Measurements from ENCODE around the gene LBH. TPM values are rescaled to one million over a fixed set of nuclear protein-coding genes. Genes with fewer than 3 reads are reported as not detected.
A peak's percentile ranks its signal among the peaks of the same experiment; 100 is the strongest.

LBH gene
- total RNA-seq, 2 donors from 2014 or later, result 8.7 to 16.1 TPM

GRCh38 chr2:30213907-30214463, 17.3 kb upstream of the LBH start:
- DNase-seq, result no peak
- H3K27ac ChIP-seq, result no peak overlapping the region
- no peak for TF ChIP-seq CTCF (IDR thresholded peaks at IDR 0.05)
- H3K9me3 ChIP-seq, result no peaks in the 10 kb centered on the region
- no peaks in the 10 kb centered on the region for H3K36me3 ChIP-seq
- H3K27me3 ChIP-seq, result no peaks in the 10 kb centered on the region
- H3K4me1 ChIP-seq, result no peaks in the 10 kb centered on the region
- H3K4me3 ChIP-seq, result no peak overlapping the region
- no peak overlapping the region for H3K9ac ChIP-seq (ENCODE audit: low read depth in 2 of 2, low read length in 2 of 2)
- intact Hi-C loops (cut with DNase I), result no loop called here

GRCh38 chr2:30216157-30216556, 15.2 kb upstream of the LBH start:
- Histone ChIP-seq H3K4me3 (no peak overlapping the region), H3K36me3 (no peaks in the 10 kb centered on the region), H3K9ac (ENCODE audit: low read depth in 2 of 2, low read length in 2 of 2) (no peak overlapping the region), H3K9me3 (no peaks in the 10 kb centered on the region), H3K4me1 (no peaks in the 10 kb centered on the region), H3K27me3 (no peaks in the 10 kb centered on the region), H3K27ac (no peak overlapping the region)
- no peak for DNase-seq
- intact Hi-C loops (cut with DNase I), result no loop called here
- no peak for TF ChIP-seq CTCF (IDR thresholded peaks at IDR 0.05)

GRCh38 chr2:30217644-30218337, 13.5 kb upstream of the LBH start:
- peak; percentile 87 for DNase-seq
- H3K9ac ChIP-seq (ENCODE audit: low read depth in 2 of 2, low read length in 2 of 2), result peak overlapping the region in 1 of 2 donors; percentile 19
- H3K36me3 ChIP-seq, result no peaks in the 10 kb centered on the region
- H3K4me3 ChIP-seq, result no peak overlapping the region
- no peaks in the 10 kb centered on the region for H3K9me3 ChIP-seq
- H3K4me1 ChIP-seq, result no peaks in the 10 kb centered on the region
- intact Hi-C loops (cut with DNase I), result no loop called here
- H3K27ac ChIP-seq, result peak overlapping the region; percentile 56
- H3K27me3 ChIP-seq, result no peaks in the 10 kb centered on the region
- TF ChIP-seq CTCF (IDR thresholded peaks at IDR 0.05), result no peak

GRCh38 chr2:30218338-30218713, 13.0 kb upstream of the LBH start:
- no peak overlapping the region for H3K27ac ChIP-seq

GRCh38 chr2:30218814-30219213, 12.5 kb upstream of the LBH start:
- H3K27me3 ChIP-seq, result no peaks in the 10 kb centered on the region
- no peaks in the 10 kb centered on the region for H3K36me3 ChIP-seq
- no peak overlapping the region for H3K27ac ChIP-seq
- intact Hi-C loops (cut with DNase I), result no loop called here
- TF ChIP-seq CTCF (IDR thresholded peaks at IDR 0.05), result no peak
- DNase-seq, result no peak
- H3K9me3 ChIP-seq, result no peaks in the 10 kb centered on the region
- no peak overlapping the region for H3K4me3 ChIP-seq
- H3K9ac ChIP-seq (ENCODE audit: low read depth in 2 of 2, low read length in 2 of 2), result no peak overlapping the region
- no peaks in the 10 kb centered on the region for H3K4me1 ChIP-seq

More at GRCh38 chr2:30218338-30218713, 13.0 kb upstream of the LBH start:
- Histone ChIP-seq H3K4me1 (no peaks in the 10 kb centered on the region), H3K36me3 (no peaks in the 10 kb centered on the region), H3K4me3 (no peak overlapping the region), H3K9ac (ENCODE audit: low read depth in 2 of 2, low read length in 2 of 2) (no peak overlapping the region), H3K9me3 (no peaks in the 10 kb centered on the region), H3K27me3 (no peaks in the 10 kb centered on the region)
- no peak for TF ChIP-seq CTCF (IDR thresholded peaks at IDR 0.05)
- DNase-seq, result no peak
- intact Hi-C loops (cut with DNase I), result no loop called here

All from colonic mucosa (tissue), 4 donors.